Spleen (tissue), 11 donors: ENCODE data around the gene COL27A1. TPM values are rescaled to one million over a fixed set of nuclear protein-coding genes. Genes with fewer than 3 reads are reported as not detected.

Experiments
- DNase-seq: peaks from one replicate; pipeline ENCODE4 v3.0.0-alpha.2; 2020
- H3K27ac ChIP-seq, 8 donors: fragments of 200-600 bp; sonication (generic) in 7 of 8; 1 replicate in 4 of 8; 2 replicates in 4 of 8; pipeline versions ENCODE4 v1.5.0 to v1.8.0; 2016 to 2021; ENCODE audit warnings: inconsistent platforms in 4 of 8, mild to moderate bottlenecking in 4 of 8, moderate library complexity in 1 of 8
- H3K27me3 ChIP-seq, 7 donors: fragments of 200-600 bp; sonication (generic) in 6 of 7; replicated peaks in 1 of 7; 1 replicate in 4 of 7; 2 replicates in 3 of 7; pipeline versions ENCODE4 v1.5.0 to v1.8.0; 2016 to 2021; ENCODE audit warnings: inconsistent platforms in 3 of 7, mild to moderate bottlenecking in 1 of 7
- H3K36me3 ChIP-seq, 6 donors: fragments of 200-600 bp; sonication (generic) in 5 of 6; 1 replicate in 4 of 6; 2 replicates in 2 of 6; pipeline versions ENCODE4 v1.5.0 to v1.8.0; 2016 to 2021; ENCODE audit warnings: inconsistent platforms in 2 of 6
- H3K4me1 ChIP-seq, 6 donors: fragments of 200-600 bp; sonication (generic) in 5 of 6; 1 replicate in 3 of 6; 2 replicates in 3 of 6; pipeline versions ENCODE4 v1.5.0 to v1.8.0; 2016 to 2021; ENCODE audit warnings: inconsistent platforms in 3 of 6
- H3K4me3 ChIP-seq, 8 donors: fragments of 200-600 bp; sonication (generic) in 7 of 8; 1 replicate in 4 of 8; 2 replicates in 4 of 8; pipeline versions ENCODE4 v1.5.0 to v1.8.0; 2016 to 2021; ENCODE audit warnings: inconsistent platforms in 4 of 8, mild to moderate bottlenecking in 4 of 8, moderate library complexity in 2 of 8
- H3K9me3 ChIP-seq, 8 donors: fragments of 200-600 bp; sonication (generic) in 7 of 8; 1 replicate in 4 of 8; 2 replicates in 4 of 8; pipeline versions ENCODE4 v1.5.0 to v1.8.0; 2016 to 2021; ENCODE audit warnings: inconsistent platforms in 4 of 8
- CTCF ChIP-seq, 11 experiments: fragments of 200-600 bp in 7 of 11; fragments of 450-650 bp in 4 of 11; sonication (generic) in 4 of 11; IDR thresholded peaks in 8 of 11; conservative IDR thresholded peaks in 3 of 11; 1 replicate in 7 of 11; 2 replicates in 4 of 11; pipeline versions ENCODE4 v1.4.0 to v1.8.0; 2016 to 2021; ENCODE audit warnings: antibody characterized with exemption in 11 of 11, inconsistent platforms in 4 of 11, mild to moderate bottlenecking in 1 of 11
- POLR2A ChIP-seq, 3 donors: fragments of 450-650 bp; IDR thresholded peaks; one replicate each; pipeline ENCODE4 v1.5.1; 2017; ENCODE audit warnings: antibody characterized with exemption in 3 of 3, mild to moderate bottlenecking in 1 of 3
- POLR2AphosphoS5 ChIP-seq, 3 donors: sonication (generic); formaldehyde crosslinking; IDR thresholded peaks; one replicate each; pipeline ENCODE4 v1.5.1; 2017; ENCODE audit warnings: antibody characterized with exemption in 3 of 3
- WGBS, 5 donors: extraction: QIAGEN DNeasy Blood & Tissue Kit in 3 of 5; methylation state at CpG; one replicate each; pipeline versions ENCODE4 v1.1.5 to v1.1.7; 2013 to 2018; 5-methylcytosine and 5-hydroxymethylcytosine counted together
- intact Hi-C: fragments of 100-400 bp; cut with DNase I; formaldehyde crosslinking; loops from one replicate; pipeline ENCODE4 v1.15.0; 2023; ENCODE audit warnings: low total_unique reads
- polyA plus RNA-seq, 3 donors: library from polyadenylated mRNA; stranded (reverse); fragments of 200-250 nt; gene quantifications; one replicate each; pipeline ENCODE4 v1.2.1, GENCODE V29; 2013
- total RNA-seq, 7 donors: library from RNA; depleted of rRNA in 3 of 7; stranded (reverse); fragments of >200 nt in 3 of 7; fragmentation: NEBNext Ultra II Directional in 4 of 7; extraction: Animal tissue kit (Norgen Biotek cat#: 25700) in 4 of 7; gene quantifications; one replicate each; pipeline versions ENCODE4 v1.1.0 to v1.2.1, GENCODE V29; 2016 to 2021
- donor health status: healthy with polysubstance abuse.
- donor health status: DM: no; HTN: no; CAD: no; lungs with moderate emphysema.
- donor health status: DM: no; HTN: no; CAD: no.
- donor health status: Bipolar disorder and iron deficiency.
- donor health status: healthy.
- donor health status: DM: no; HTN: no; CAD: no.
- donor health status: DM: yes; HTN: yes; CAD: no.

Gene COL27A1
- total and polyA plus RNA-seq, 10 donors = 2.1 to 23.4 (median 6.1) TPM

- no peak overlapping the region for H3K4me3 ChIP-seq
- H3K9me3 ChIP-seq = no peaks in the 10 kb centered on the region
- H3K4me1 ChIP-seq = peaks cover 0 to 12% (median 0%) of the 10 kb centered on the region in 6 donors
- intact Hi-C loops = no loop called here
- H3K27ac ChIP-seq = no peak overlapping the region
- no peaks in the 10 kb centered on the region for H3K36me3 ChIP-seq
- 90 to 95% (median 92%) methylated on average over 7 of the region's 7 CpGs for WGBS, 5 donors
- DNase-seq = peak; percentile 36
- H3K27me3 ChIP-seq = no peaks in the 10 kb centered on the region
- TF ChIP-seq POLR2A (IDR thresholded peaks at IDR 0.05) (no peak), POLR2AphosphoS5 (IDR thresholded peaks at IDR 0.05) (no peak), CTCF (IDR thresholded peaks at IDR 0.05 in 8 of 11, conservative IDR thresholded peaks at IDR 0.05 in 3 of 11) (no peak)
Observed at GRCh38 chr9:114171500-114171899, 16.2 kb downstream of the COL27A1 start.

- H3K27ac ChIP-seq = no peak overlapping the region
- TF ChIP-seq POLR2A (IDR thresholded peaks at IDR 0.05) = no peak
- TF ChIP-seq CTCF (IDR thresholded peaks at IDR 0.05 in 8 of 11, conservative IDR thresholded peaks at IDR 0.05 in 3 of 11) = no peak
- TF ChIP-seq POLR2AphosphoS5 (IDR thresholded peaks at IDR 0.05) = no peak
- WGBS, 5 donors = 69 to 89% (median 80%) methylated on average over 19 to 20 of the region's 20 CpGs
- H3K27me3 ChIP-seq = no peaks in the 10 kb centered on the region
- H3K4me1 ChIP-seq = peaks cover 0 to 27% (median 5%) of the 10 kb centered on the region in 6 donors
- H3K36me3 ChIP-seq = no peaks in the 10 kb centered on the region
- peak; percentile 54 for DNase-seq
- H3K4me3 ChIP-seq = no peak overlapping the region
- intact Hi-C loops = no loop called here
- no peaks in the 10 kb centered on the region for H3K9me3 ChIP-seq
Observed at GRCh38 chr9:114172981-114173833, 17.9 kb downstream of the COL27A1 start.

GRCh38 chr9:114174557-114174875 lies 19.2 kb downstream of the COL27A1 start:
- intact Hi-C loops = no loop called here
- Histone ChIP-seq H3K4me3 (no peak overlapping the region), H3K36me3 (no peaks in the 10 kb centered on the region), H3K9me3 (no peaks in the 10 kb centered on the region), H3K27ac (no peak overlapping the region), H3K4me1 (peaks cover 0 to 40% (median 10%) of the 10 kb centered on the region in 6 donors), H3K27me3 (no peaks in the 10 kb centered on the region)
- WGBS, 5 donors = 48 to 85% (median 54%) methylated on average over 3 of the region's 3 CpGs
- no peak for DNase-seq
- no peak for TF ChIP-seq CTCF (IDR thresholded peaks at IDR 0.05 in 8 of 11, conservative IDR thresholded peaks at IDR 0.05 in 3 of 11)
- TF ChIP-seq POLR2AphosphoS5 (IDR thresholded peaks at IDR 0.05) = no peak
- TF ChIP-seq POLR2A (IDR thresholded peaks at IDR 0.05) = no peak

GRCh38 chr9:114174876-114175771 lies 19.8 kb downstream of the COL27A1 start:
- H3K27ac ChIP-seq = peak overlapping the region in 2 of 8 donors; percentile 6 to 16

More at GRCh38 chr9:114174876-114175771, 19.8 kb downstream of the COL27A1 start:
- H3K4me3 ChIP-seq = no peak overlapping the region
- no peaks in the 10 kb centered on the region for H3K36me3 ChIP-seq
- H3K27me3 ChIP-seq = no peaks in the 10 kb centered on the region
- no peaks in the 10 kb centered on the region for H3K9me3 ChIP-seq
- intact Hi-C loops = no loop called here
- no peak for TF ChIP-seq CTCF (IDR thresholded peaks at IDR 0.05 in 8 of 11, conservative IDR thresholded peaks at IDR 0.05 in 3 of 11)
- TF ChIP-seq POLR2A (IDR thresholded peaks at IDR 0.05) = no peak
- no peak for TF ChIP-seq POLR2AphosphoS5 (IDR thresholded peaks at IDR 0.05)
- peaks cover 0 to 43% (median 10%) of the 10 kb centered on the region in 6 donors for H3K4me1 ChIP-seq
- DNase-seq = peak; percentile 64
- 67 to 80% (median 72%) methylated on average over 21 to 26 of the region's 26 CpGs for WGBS, 5 donors
